ENCODE measurements around the gene SAMD4B. TPM values are rescaled to one million over a fixed set of nuclear protein-coding genes. Genes with fewer than 3 reads are reported as not detected.

The SAMD4B gene
- total RNA-seq, 1 experiment from 2014 or later: 80.4 TPM

DNA sequence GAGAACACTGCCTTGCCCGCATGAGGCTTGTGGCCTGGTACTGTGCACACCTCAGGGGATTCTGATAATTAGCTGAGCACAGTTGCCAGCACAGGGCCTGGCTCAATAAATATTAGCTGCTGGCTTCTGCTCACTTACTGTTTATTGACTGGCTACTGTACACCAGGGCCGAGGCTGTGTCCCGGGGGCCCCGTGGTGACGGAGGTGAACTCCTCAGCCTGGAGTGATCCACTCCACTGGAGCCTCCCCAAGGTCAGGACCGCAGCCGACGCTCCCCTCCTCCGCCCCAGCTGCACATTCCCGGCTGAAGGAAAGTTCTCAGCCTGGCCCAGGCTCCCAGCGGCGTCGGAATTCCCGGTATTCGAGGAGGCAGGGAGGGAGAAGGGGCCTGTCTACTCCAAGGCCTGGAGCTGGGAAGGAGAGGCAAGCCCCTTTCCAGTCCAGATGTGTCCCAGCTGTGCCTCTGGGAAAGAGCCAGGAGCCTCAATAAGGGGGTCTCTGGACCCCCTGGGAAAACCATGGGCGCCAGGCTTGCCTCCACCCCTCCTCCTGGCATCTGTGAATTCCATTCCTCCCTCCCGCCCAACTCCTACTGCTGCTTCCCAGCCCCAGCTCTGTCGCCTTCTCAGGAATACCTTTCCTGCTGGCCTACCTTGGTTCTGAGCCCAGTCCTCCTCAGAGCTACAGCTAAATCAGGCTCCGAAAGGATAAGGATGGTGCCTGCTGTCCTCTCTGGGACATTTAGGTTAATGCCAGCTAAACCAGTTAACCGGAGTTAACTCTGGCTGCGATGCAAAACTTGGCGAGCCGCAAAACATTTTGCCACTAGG is 86.3 kb downstream of the SAMD4B start:
- intact Hi-C loops (cut with micrococcal nuclease): no loop called here
- Histone ChIP-seq H3K4me2 (ENCODE audit: low read length) (no peak overlapping the region), H4K20me1 (ENCODE audit: low read length) (peaks cover 7% of the 10 kb centered on the region), H3K27me3 (ENCODE audit: low read length) (no peaks in the 10 kb centered on the region), H2AFZ (ENCODE audit: low read length) (no peak overlapping the region), H3F3A (ENCODE audit: low read length, unreplicated experiment) (peaks cover 12% of the 10 kb centered on the region), H3K9me3 (ENCODE audit: low read length) (no peaks in the 10 kb centered on the region), H3K79me2 (ENCODE audit: low read length) (peaks cover 8% of the 10 kb centered on the region), H3K9me2 (replicated peaks; ENCODE audit: low read length) (no peaks in the 10 kb centered on the region), H3K36me3 (ENCODE audit: low read depth, low read length) (peaks cover 13% of the 10 kb centered on the region), H3K4me1 (ENCODE audit: insufficient read depth, low read length) (peaks cover 14% of the 10 kb centered on the region), H3K4me3 (ENCODE audit: low read length) (no peak overlapping the region), H3K27ac (ENCODE audit: low read length) (no peak overlapping the region; the same call in 1 of the 2 replicates), H3K9ac (ENCODE audit: low read length) (no peak overlapping the region)
- ATAC-seq (no peak), DNase-seq (no peak)
- TF ChIP-seq, protein P1, sequence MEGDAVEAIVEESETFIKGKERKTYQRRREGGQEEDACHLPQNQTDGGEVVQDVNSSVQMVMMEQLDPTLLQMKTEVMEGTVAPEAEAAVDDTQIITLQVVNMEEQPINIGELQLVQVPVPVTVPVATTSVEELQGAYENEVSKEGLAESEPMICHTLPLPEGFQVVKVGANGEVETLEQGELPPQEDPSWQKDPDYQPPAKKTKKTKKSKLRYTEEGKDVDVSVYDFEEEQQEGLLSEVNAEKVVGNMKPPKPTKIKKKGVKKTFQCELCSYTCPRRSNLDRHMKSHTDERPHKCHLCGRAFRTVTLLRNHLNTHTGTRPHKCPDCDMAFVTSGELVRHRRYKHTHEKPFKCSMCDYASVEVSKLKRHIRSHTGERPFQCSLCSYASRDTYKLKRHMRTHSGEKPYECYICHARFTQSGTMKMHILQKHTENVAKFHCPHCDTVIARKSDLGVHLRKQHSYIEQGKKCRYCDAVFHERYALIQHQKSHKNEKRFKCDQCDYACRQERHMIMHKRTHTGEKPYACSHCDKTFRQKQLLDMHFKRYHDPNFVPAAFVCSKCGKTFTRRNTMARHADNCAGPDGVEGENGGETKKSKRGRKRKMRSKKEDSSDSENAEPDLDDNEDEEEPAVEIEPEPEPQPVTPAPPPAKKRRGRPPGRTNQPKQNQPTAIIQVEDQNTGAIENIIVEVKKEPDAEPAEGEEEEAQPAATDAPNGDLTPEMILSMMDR (conservative IDR thresholded peaks at IDR 0.05; ENCODE audit: low read depth, low read length): no peak
- TF ChIP-seq EZH2 (IDR thresholded peaks at IDR 0.05; ENCODE audit: low read length, unreplicated experiment) (no peak), EZH2phosphoT487 (IDR thresholded peaks at IDR 0.05; ENCODE audit: borderline replicate concordance, low read length) (no peak)
- POLR2A ChIA-PET (ENCODE audit: unreplicated experiment): no interaction called here
- BruUV-seq (replicated peaks): no TSS peak
- CTCF ChIA-PET: no interaction called here

DNA sequence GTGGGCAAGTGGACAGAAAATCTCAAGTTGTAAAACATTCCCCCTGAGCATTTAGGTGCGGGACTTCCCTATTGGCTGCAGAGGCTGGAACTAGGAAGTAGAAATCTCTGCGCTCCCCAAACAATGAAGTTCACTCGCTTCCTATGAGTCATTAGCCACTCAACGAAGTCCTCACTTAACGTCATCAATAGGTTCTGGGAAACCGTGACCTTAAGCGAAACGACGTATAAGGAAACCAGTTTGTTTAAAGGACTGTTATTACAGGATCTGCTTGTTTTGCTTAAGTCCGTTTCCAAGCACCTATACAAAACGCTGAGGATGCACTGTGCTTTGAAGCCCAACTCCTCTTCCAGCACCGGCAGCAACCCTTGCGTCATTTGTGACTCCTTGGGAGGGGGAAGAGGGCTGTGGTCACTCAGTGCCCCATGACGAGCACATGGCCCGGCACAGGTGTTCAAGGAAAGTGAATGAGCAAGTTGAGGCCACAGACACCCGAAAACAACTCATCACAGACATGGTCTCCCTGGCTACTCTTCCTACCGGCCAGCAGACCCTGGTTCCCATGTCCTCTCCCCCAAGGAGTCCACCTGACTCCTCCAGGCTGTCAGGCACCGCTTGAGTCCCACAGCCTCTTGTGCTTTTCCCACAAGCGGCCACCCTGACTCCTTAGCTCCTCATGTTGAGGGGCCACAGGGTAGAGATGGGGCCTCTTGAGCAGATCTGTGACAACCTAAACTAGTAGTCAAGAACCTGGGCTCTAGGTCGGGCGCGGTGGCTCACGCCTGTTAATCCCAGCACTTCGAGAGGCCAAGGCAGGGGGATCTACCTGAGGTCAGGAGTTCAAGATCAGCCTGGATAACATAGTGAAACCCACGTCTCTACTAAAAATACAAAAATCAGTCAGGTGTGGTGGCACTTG is 88.7 kb downstream of the SAMD4B start:
- peaks cover 21% of the 10 kb centered on the region for H4K20me1 ChIP-seq (ENCODE audit: low read length)
- no peak overlapping the region for H3K4me3 ChIP-seq (ENCODE audit: low read length)
- DNase-seq: peak; percentile 93
- peak overlapping the region; percentile 94 for H3K9ac ChIP-seq (ENCODE audit: low read length)
- H3F3A ChIP-seq (ENCODE audit: low read length, unreplicated experiment): peaks cover 27% of the 10 kb centered on the region
- no peaks in the 10 kb centered on the region for H3K9me2 ChIP-seq (replicated peaks; ENCODE audit: low read length)
- POLR2A ChIA-PET (ENCODE audit: unreplicated experiment): no interaction called here
- CTCF ChIA-PET: no interaction called here
- no peaks in the 10 kb centered on the region for H3K27me3 ChIP-seq (ENCODE audit: low read length)
- intact Hi-C loops (cut with micrococcal nuclease): loop anchor here (2.0 kb wide), 1 partner anchor 18 kb away; the partner anchor contains the start of gene PLEKHG2
- H3K27ac ChIP-seq (ENCODE audit: low read length): peak overlapping the region; percentile 100
- ATAC-seq: peak; percentile 82
- BruUV-seq (replicated peaks): TSS peak; percentile 72
- peaks cover 30% of the 10 kb centered on the region for H3K36me3 ChIP-seq (ENCODE audit: low read depth, low read length)
- H3K9me3 ChIP-seq (ENCODE audit: low read length): no peaks in the 10 kb centered on the region
- H3K79me2 ChIP-seq (ENCODE audit: low read length): peaks cover 32% of the 10 kb centered on the region
- TF ChIP-seq, protein P1 (conservative IDR thresholded peaks at IDR 0.05; ENCODE audit: low read depth, low read length): no peak
- TF ChIP-seq EZH2 (IDR thresholded peaks at IDR 0.05; ENCODE audit: low read length, unreplicated experiment) (no peak), EZH2phosphoT487 (IDR thresholded peaks at IDR 0.05; ENCODE audit: borderline replicate concordance, low read length) (no peak)
- H2AFZ ChIP-seq (ENCODE audit: low read length): no peak overlapping the region
- peak overlapping the region; percentile 63 for H3K4me2 ChIP-seq (ENCODE audit: low read length)
- peaks cover 25% of the 10 kb centered on the region for H3K4me1 ChIP-seq (ENCODE audit: insufficient read depth, low read length)

Measured in PC-3 (cell line).